Measurements from ENCODE around the gene SPAG17. TPM values are rescaled to one million over a fixed set of nuclear protein-coding genes. Genes with fewer than 3 reads are reported as not detected.

The SPAG17 gene
- total and polyA plus RNA-seq, 5 donors from 2014 or later = not detected

- ATAC-seq (ENCODE audit: low read depth in 2 of 2) = no peak
Observed at GRCh38 chr1:118023199-118023598, 161.8 kb downstream of the SPAG17 start.

DNA sequence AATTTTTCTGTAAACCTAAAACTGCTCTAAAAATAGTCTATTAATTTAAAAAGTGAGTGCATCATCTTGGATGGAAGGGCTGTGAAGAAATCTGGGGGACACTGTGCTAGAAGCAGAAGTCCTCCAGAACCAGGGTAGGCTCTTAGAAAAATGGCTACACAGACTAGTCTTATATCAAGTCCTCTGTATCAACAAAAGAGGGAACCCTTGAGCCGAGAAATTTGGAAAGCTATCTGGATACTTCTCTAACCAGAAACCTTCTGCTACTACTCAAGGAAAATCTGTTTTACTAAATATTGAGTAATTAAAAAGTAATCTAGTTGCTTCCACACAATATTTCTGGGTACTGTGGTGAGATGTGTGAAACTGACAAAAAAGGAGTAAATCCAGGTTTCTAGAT is 163.4 kb downstream of the SPAG17 start:
- Mint-ChIP-seq H3K4me1 (no peaks in the 10 kb centered on the region), H3K27me3 (peaks cover 17% of the 10 kb centered on the region), H3K9me3 (no peaks in the 10 kb centered on the region), H3K27ac (peak overlapping the region in 1 of 3 donors; percentile 83), H3K36me3 (no peaks in the 10 kb centered on the region), H3K4me3 (no peak overlapping the region)
- ATAC-seq (ENCODE audit: low read depth in 2 of 2) (no peak), DNase-seq (no peak)
- no peak overlapping the region for H3K4me3 ChIP-seq (ENCODE audit: low read depth, low read length)
- peaks cover 1% of the 10 kb centered on the region for H3K27me3 ChIP-seq (ENCODE audit: control insufficient read depth, insufficient read depth, low read length)
- no peaks in the 10 kb centered on the region for H3K9me3 ChIP-seq (ENCODE audit: control insufficient read depth in 2 of 2, low read length in 2 of 2)
- no peaks in the 10 kb centered on the region for H3K36me3 ChIP-seq (ENCODE audit: control insufficient read depth, insufficient read depth, low read length)
- no peak overlapping the region for H3K27ac ChIP-seq (ENCODE audit: insufficient read depth, low read length, poor library complexity, severe bottlenecking)
- no peaks in the 10 kb centered on the region for H3K4me1 ChIP-seq (ENCODE audit: control insufficient read depth, insufficient read depth, low read length, poor library complexity, severe bottlenecking)

More at GRCh38 chr1:118023199-118023598, 161.8 kb downstream of the SPAG17 start:
- Histone ChIP-seq H3K4me3 (ENCODE audit: low read depth, low read length) (no peak overlapping the region), H3K27me3 (ENCODE audit: control insufficient read depth, insufficient read depth, low read length) (peaks cover 2% of the 10 kb centered on the region), H3K9me3 (ENCODE audit: control insufficient read depth in 2 of 2, low read length in 2 of 2) (no peaks in the 10 kb centered on the region), H3K27ac (ENCODE audit: insufficient read depth, low read length, poor library complexity, severe bottlenecking) (no peak overlapping the region), H3K36me3 (ENCODE audit: control insufficient read depth, insufficient read depth, low read length) (no peaks in the 10 kb centered on the region), H3K4me1 (ENCODE audit: control insufficient read depth, insufficient read depth, low read length, poor library complexity, severe bottlenecking) (no peaks in the 10 kb centered on the region)
- Mint-ChIP-seq H3K4me3 (no peak overlapping the region), H3K27ac (no peak overlapping the region), H3K9me3 (no peaks in the 10 kb centered on the region), H3K27me3 (peaks cover 22% of the 10 kb centered on the region), H3K4me1 (no peaks in the 10 kb centered on the region), H3K36me3 (no peaks in the 10 kb centered on the region)
- DNase-seq = no peak

- Histone ChIP-seq H3K4me1 (ENCODE audit: control insufficient read depth, insufficient read depth, low read length, poor library complexity, severe bottlenecking) (no peaks in the 10 kb centered on the region), H3K4me3 (ENCODE audit: low read depth, low read length) (no peak overlapping the region), H3K27me3 (ENCODE audit: control insufficient read depth, insufficient read depth, low read length) (no peaks in the 10 kb centered on the region), H3K9me3 (ENCODE audit: control insufficient read depth in 2 of 2, low read length in 2 of 2) (no peaks in the 10 kb centered on the region), H3K27ac (ENCODE audit: insufficient read depth, low read length, poor library complexity, severe bottlenecking) (no peak overlapping the region), H3K36me3 (ENCODE audit: control insufficient read depth, insufficient read depth, low read length) (no peaks in the 10 kb centered on the region)
- Mint-ChIP-seq H3K27ac (no peak overlapping the region), H3K4me3 (no peak overlapping the region), H3K4me1 (no peaks in the 10 kb centered on the region), H3K36me3 (no peaks in the 10 kb centered on the region), H3K27me3 (peaks cover 11% of the 10 kb centered on the region), H3K9me3 (no peaks in the 10 kb centered on the region)
- DNase-seq (no peak), ATAC-seq (ENCODE audit: low read depth in 2 of 2) (no peak)
Observed at GRCh38 chr1:118018060-118018459, 167.0 kb downstream of the SPAG17 start.

DNA sequence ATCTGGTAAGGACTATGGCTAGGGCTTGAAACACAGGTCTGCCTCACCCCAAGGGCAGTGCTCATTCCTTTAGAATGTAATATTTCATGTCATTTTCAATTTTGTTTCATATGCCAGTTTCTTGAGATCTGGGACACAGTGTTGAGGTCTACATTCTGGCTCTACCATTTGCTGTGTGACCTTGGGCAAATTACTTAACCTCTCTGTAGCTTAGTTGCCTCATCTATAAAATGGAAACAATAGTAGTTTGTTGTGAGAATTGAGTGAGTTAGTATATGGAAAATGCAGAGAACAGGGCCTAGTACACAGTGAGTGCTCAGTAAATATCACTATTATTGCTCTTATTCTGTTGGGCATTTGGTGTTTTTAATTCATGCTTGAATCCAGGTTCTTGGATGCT is 171.1 kb downstream of the SPAG17 start:
- Mint-ChIP-seq H3K27ac (no peak overlapping the region), H3K36me3 (no peaks in the 10 kb centered on the region), H3K4me1 (no peaks in the 10 kb centered on the region), H3K27me3 (peaks cover 8% of the 10 kb centered on the region), H3K9me3 (no peaks in the 10 kb centered on the region), H3K4me3 (no peak overlapping the region)
- no peak for ATAC-seq (ENCODE audit: low read depth in 2 of 2)
- DNase-seq = no peak
- Histone ChIP-seq H3K9me3 (ENCODE audit: control insufficient read depth in 2 of 2, low read length in 2 of 2) (no peaks in the 10 kb centered on the region), H3K4me3 (ENCODE audit: low read depth, low read length) (no peak overlapping the region), H3K4me1 (ENCODE audit: control insufficient read depth, insufficient read depth, low read length, poor library complexity, severe bottlenecking) (no peaks in the 10 kb centered on the region), H3K27ac (ENCODE audit: insufficient read depth, low read length, poor library complexity, severe bottlenecking) (no peak overlapping the region), H3K27me3 (ENCODE audit: control insufficient read depth, insufficient read depth, low read length) (no peaks in the 10 kb centered on the region), H3K36me3 (ENCODE audit: control insufficient read depth, insufficient read depth, low read length) (no peaks in the 10 kb centered on the region)

- Mint-ChIP-seq H3K9me3 (no peaks in the 10 kb centered on the region), H3K36me3 (no peaks in the 10 kb centered on the region), H3K27me3 (peaks cover 5% of the 10 kb centered on the region), H3K4me1 (no peaks in the 10 kb centered on the region), H3K4me3 (no peak overlapping the region), H3K27ac (no peak overlapping the region)
- Histone ChIP-seq H3K4me1 (ENCODE audit: control insufficient read depth, insufficient read depth, low read length, poor library complexity, severe bottlenecking) (no peaks in the 10 kb centered on the region), H3K9me3 (ENCODE audit: control insufficient read depth in 2 of 2, low read length in 2 of 2) (no peaks in the 10 kb centered on the region), H3K36me3 (ENCODE audit: control insufficient read depth, insufficient read depth, low read length) (no peaks in the 10 kb centered on the region), H3K27me3 (ENCODE audit: control insufficient read depth, insufficient read depth, low read length) (no peaks in the 10 kb centered on the region), H3K27ac (ENCODE audit: insufficient read depth, low read length, poor library complexity, severe bottlenecking) (no peak overlapping the region), H3K4me3 (ENCODE audit: low read depth, low read length) (no peak overlapping the region)
- DNase-seq = no peak
- no peak for ATAC-seq (ENCODE audit: low read depth in 2 of 2)
Observed at GRCh38 chr1:118013336-118013735, 171.7 kb downstream of the SPAG17 start.

DNA sequence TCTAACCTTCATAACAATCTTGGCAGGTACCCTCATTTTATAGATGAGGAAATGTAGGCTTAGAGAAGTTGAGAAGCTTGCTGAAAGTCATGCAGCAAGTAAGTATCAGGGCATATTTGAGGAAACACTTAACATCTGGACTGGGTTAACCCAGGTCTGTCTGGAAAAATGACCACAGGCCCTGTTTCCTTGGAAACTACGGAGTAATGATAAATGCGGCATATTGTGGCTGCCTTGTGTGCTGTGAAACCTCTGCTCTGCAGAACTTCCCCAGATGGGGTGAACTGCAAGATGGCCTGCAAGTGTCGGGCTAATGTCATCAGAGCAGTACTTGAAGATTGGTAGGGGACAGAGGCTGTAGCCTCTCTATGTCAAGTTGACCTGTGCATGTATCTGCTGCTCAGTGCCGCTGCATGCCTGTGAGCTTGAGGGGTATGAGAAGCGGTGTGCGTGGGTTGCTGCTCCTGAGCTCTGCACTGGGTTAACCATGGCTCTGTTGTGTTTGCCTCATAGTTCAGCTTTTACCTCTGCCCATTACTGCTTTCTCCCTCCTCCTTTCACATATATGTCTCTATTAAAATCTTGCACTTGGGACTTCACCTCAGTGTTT is 172.4 kb downstream of the SPAG17 start:
- no peaks in the 10 kb centered on the region for H3K4me1 Mint-ChIP-seq
- H3K36me3 Mint-ChIP-seq = no peaks in the 10 kb centered on the region
- DNase-seq (no peak), ATAC-seq (ENCODE audit: low read depth in 2 of 2) (no peak)
- H3K4me3 Mint-ChIP-seq = no peak overlapping the region
- H3K27ac Mint-ChIP-seq = no peak overlapping the region
- H3K36me3 ChIP-seq (ENCODE audit: control insufficient read depth, insufficient read depth, low read length) = no peaks in the 10 kb centered on the region
- H3K27ac ChIP-seq (ENCODE audit: insufficient read depth, low read length, poor library complexity, severe bottlenecking) = no peak overlapping the region
- H3K4me3 ChIP-seq (ENCODE audit: low read depth, low read length) = no peak overlapping the region
- no peaks in the 10 kb centered on the region for H3K9me3 ChIP-seq (ENCODE audit: control insufficient read depth in 2 of 2, low read length in 2 of 2)
- peaks cover 2% of the 10 kb centered on the region for H3K27me3 ChIP-seq (ENCODE audit: control insufficient read depth, insufficient read depth, low read length)
- H3K4me1 ChIP-seq (ENCODE audit: control insufficient read depth, insufficient read depth, low read length, poor library complexity, severe bottlenecking) = no peaks in the 10 kb centered on the region
- H3K9me3 Mint-ChIP-seq = no peaks in the 10 kb centered on the region
- H3K27me3 Mint-ChIP-seq = peaks cover 5% of the 10 kb centered on the region

DNA sequence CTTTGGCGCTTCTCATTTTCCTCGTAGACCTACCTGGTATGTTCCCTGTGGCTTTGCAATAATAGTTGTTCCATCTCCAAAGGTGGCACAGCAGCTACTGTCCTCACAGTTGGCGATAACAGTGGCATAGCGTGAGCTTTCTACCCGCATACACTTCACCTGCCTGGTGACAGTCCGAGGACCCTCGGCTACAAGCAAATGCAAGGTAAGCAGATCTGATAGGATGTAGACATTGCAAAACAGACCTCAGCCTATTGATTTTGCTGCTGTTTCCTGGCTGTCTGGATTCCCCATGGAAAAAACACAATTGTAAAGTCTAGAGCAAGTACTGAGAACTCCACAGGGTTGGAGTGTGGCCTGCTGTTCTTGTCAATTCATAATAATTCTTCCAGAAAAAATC is 177.0 kb downstream of the SPAG17 start:
- ATAC-seq (ENCODE audit: low read depth in 2 of 2) = no peak
- no peak overlapping the region for H3K27ac Mint-ChIP-seq
- Histone ChIP-seq H3K4me1 (ENCODE audit: control insufficient read depth, insufficient read depth, low read length, poor library complexity, severe bottlenecking) (no peaks in the 10 kb centered on the region), H3K36me3 (ENCODE audit: control insufficient read depth, insufficient read depth, low read length) (no peaks in the 10 kb centered on the region), H3K27me3 (ENCODE audit: control insufficient read depth, insufficient read depth, low read length) (peaks cover 4% of the 10 kb centered on the region), H3K9me3 (ENCODE audit: control insufficient read depth in 2 of 2, low read length in 2 of 2) (no peaks in the 10 kb centered on the region), H3K4me3 (ENCODE audit: low read depth, low read length) (no peak overlapping the region), H3K27ac (ENCODE audit: insufficient read depth, low read length, poor library complexity, severe bottlenecking) (no peak overlapping the region)
- peaks cover 0 to 8% (median 1%) of the 10 kb centered on the region in 7 donors for H3K9me3 Mint-ChIP-seq
- no peaks in the 10 kb centered on the region for H3K4me1 Mint-ChIP-seq
- no peaks in the 10 kb centered on the region for H3K36me3 Mint-ChIP-seq
- peaks cover 10% of the 10 kb centered on the region for H3K27me3 Mint-ChIP-seq
- no peak overlapping the region for H3K4me3 Mint-ChIP-seq
- DNase-seq = no peak

DNA sequence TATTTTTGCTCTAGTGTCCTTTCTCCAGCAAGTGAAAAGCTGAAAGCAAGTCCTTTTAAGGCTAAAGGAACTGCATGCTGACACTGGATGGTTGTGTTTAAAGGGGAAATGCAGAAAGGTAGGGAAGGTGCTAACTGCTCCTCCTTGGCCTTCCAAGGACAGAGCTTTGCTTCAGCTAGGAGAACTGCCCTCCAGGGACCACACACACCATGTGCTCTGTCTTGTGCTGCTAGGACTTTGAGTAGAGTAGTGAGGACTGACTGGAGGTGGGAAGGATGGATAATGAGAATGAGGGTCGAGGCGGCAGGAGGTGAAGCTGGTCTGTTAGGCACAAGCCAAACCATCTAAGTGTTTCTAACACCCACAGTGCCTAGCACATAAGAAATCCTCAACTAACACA is 177.6 kb downstream of the SPAG17 start:
- peaks cover 10% of the 10 kb centered on the region for H3K27me3 Mint-ChIP-seq
- Histone ChIP-seq H3K27ac (ENCODE audit: insufficient read depth, low read length, poor library complexity, severe bottlenecking) (no peak overlapping the region), H3K4me1 (ENCODE audit: control insufficient read depth, insufficient read depth, low read length, poor library complexity, severe bottlenecking) (no peaks in the 10 kb centered on the region), H3K9me3 (ENCODE audit: control insufficient read depth in 2 of 2, low read length in 2 of 2) (no peaks in the 10 kb centered on the region), H3K4me3 (ENCODE audit: low read depth, low read length) (no peak overlapping the region), H3K36me3 (ENCODE audit: control insufficient read depth, insufficient read depth, low read length) (no peaks in the 10 kb centered on the region), H3K27me3 (ENCODE audit: control insufficient read depth, insufficient read depth, low read length) (peaks cover 4% of the 10 kb centered on the region)
- no peak for DNase-seq
- no peaks in the 10 kb centered on the region for H3K36me3 Mint-ChIP-seq
- H3K9me3 Mint-ChIP-seq = peaks cover 0 to 8% (median 3%) of the 10 kb centered on the region in 7 donors
- no peak overlapping the region for H3K27ac Mint-ChIP-seq
- no peak for ATAC-seq (ENCODE audit: low read depth in 2 of 2)
- H3K4me3 Mint-ChIP-seq = no peak overlapping the region
- no peaks in the 10 kb centered on the region for H3K4me1 Mint-ChIP-seq

All from CD4-positive, CD25-positive, alpha-beta regulatory T cell (primary cell).